Small intestine (tissue), 7 donors: Measurements from ENCODE around the gene NPNT. TPM values are rescaled to one million over a fixed set of nuclear protein-coding genes. Genes with fewer than 3 reads are reported as not detected.

Experiments
- DNase-seq, 2 donors: peaks; one replicate each; pipeline versions ENCODE4 v3.0.0 to v3.0.0-alpha.2; 2013
- FAIRE-seq: peaks from 2 replicates; lab custom pipeline; 2012; peaks lifted over from hg19 to GRCh38; lab: Jason Lieb, UNC
- H3K27ac ChIP-seq, 3 donors: one replicate each; pipeline ENCODE4 v1.5.1; 2013; ENCODE audit warnings: low read length in 2 of 3, mild to moderate bottlenecking in 2 of 3, control low read depth in 1 of 3, inconsistent platforms in 1 of 3, low read depth in 1 of 3, moderate library complexity in 1 of 3
- H3K27me3 ChIP-seq, 3 donors: one replicate each; pipeline ENCODE4 v1.6.1; 2013; ENCODE audit warnings: low read length in 3 of 3, inconsistent platforms in 1 of 3; ENCODE audit not compliant: control insufficient read depth in 3 of 3, insufficient read depth in 3 of 3
- H3K36me3 ChIP-seq, 3 donors: one replicate each; pipeline ENCODE4 v1.6.1; 2013; ENCODE audit warnings: low read length in 3 of 3, inconsistent platforms in 1 of 3, low read depth in 1 of 3, mild to moderate bottlenecking in 1 of 3, moderate library complexity in 1 of 3; ENCODE audit not compliant: control insufficient read depth in 3 of 3, insufficient read depth in 2 of 3
- H3K4me1 ChIP-seq, 3 donors: one replicate each; pipeline ENCODE4 v1.6.1; 2013; ENCODE audit warnings: low read length in 2 of 3, inconsistent platforms in 1 of 3, low read depth in 1 of 3, mild to moderate bottlenecking in 1 of 3, moderate library complexity in 1 of 3; ENCODE audit not compliant: control insufficient read depth in 3 of 3, insufficient read depth in 2 of 3
- H3K4me3 ChIP-seq, 3 donors: one replicate each; pipeline ENCODE4 v1.5.1; 2013; ENCODE audit warnings: low read length in 3 of 3, control low read depth in 1 of 3, inconsistent platforms in 1 of 3, low read depth in 1 of 3, mild to moderate bottlenecking in 1 of 3, moderate library complexity in 1 of 3
- H3K9me3 ChIP-seq, 2 donors: one replicate each; pipeline ENCODE4 v1.6.1; 2013; ENCODE audit warnings: low read depth in 1 of 2, low read length in 1 of 2; ENCODE audit not compliant: control insufficient read depth in 2 of 2, insufficient read depth in 1 of 2
- WGBS, 3 donors: extraction: QIAGEN DNeasy Blood & Tissue Kit; methylation state at CpG; one replicate each; pipeline ENCODE4 v1.1.7; 2013; 5-methylcytosine and 5-hydroxymethylcytosine counted together
- polyA plus RNA-seq, 4 donors: library from polyadenylated mRNA; stranded (reverse) in 3 of 4; unstranded in 1 of 4; fragments of 200-250 nt in 3 of 4; fragments of 120-200 nt in 1 of 4; gene quantifications; one replicate each; pipeline versions ENCODE4 v1.2.1 to v1.2.3, GENCODE V29; 2013
- donor health status: healthy with polysubstance abuse.
- donor health status: control.
- donor health status: control.
- donor health status: Bipolar disorder and iron deficiency.
- donor health status: healthy.

The NPNT gene
- polyA plus RNA-seq, 4 donors: 28.9 to 206 (median 113) TPM

- H3K9me3 ChIP-seq: no peaks in the 10 kb centered on the region
- H3K4me1 ChIP-seq: peaks cover 0 to 17% (median 0%) of the 10 kb centered on the region in 3 donors
- FAIRE-seq (no peak), DNase-seq (no peak)
- H3K27me3 ChIP-seq: peaks cover 0 to 2% (median 0%) of the 10 kb centered on the region in 3 donors
- H3K36me3 ChIP-seq: peaks cover 0 to 13% (median 1%) of the 10 kb centered on the region in 3 donors
- H3K27ac ChIP-seq: no peak overlapping the region
- no peak overlapping the region for H3K4me3 ChIP-seq
- WGBS, 3 donors: 61 to 70% (median 64%) methylated on average over 2 of the region's 2 CpGs
Measured at GRCh38 chr4:105900541-105900940, 5.3 kb downstream of the NPNT start.

GRCh38 chr4:105902550-105903262 lies 7.4 kb downstream of the NPNT start:
- H3K4me3 ChIP-seq: no peak overlapping the region
- H3K9me3 ChIP-seq: no peaks in the 10 kb centered on the region
- no peak for DNase-seq
- peaks cover 0 to 15% (median 1%) of the 10 kb centered on the region in 3 donors for H3K36me3 ChIP-seq
- H3K27me3 ChIP-seq: peaks cover 0 to 2% (median 0%) of the 10 kb centered on the region in 3 donors
- H3K4me1 ChIP-seq: peaks cover 0 to 15% (median 0%) of the 10 kb centered on the region in 3 donors
- WGBS, 3 donors: 84 to 89% (median 87%) methylated on average over 2 of the region's 2 CpGs
- no peak for FAIRE-seq
- H3K27ac ChIP-seq: no peak overlapping the region

GRCh38 chr4:105909787-105910281 lies 14.6 kb downstream of the NPNT start:
- DNase-seq: peak; percentile 79 to 89
- Histone ChIP-seq H3K4me3 (no peak overlapping the region), H3K36me3 (peaks cover 0 to 5% (median 0%) of the 10 kb centered on the region in 3 donors), H3K27me3 (no peaks in the 10 kb centered on the region), H3K27ac (peak overlapping the region; percentile 34 to 89 (median 48)), H3K9me3 (no peaks in the 10 kb centered on the region), H3K4me1 (peaks cover 0 to 3% (median 0%) of the 10 kb centered on the region in 3 donors)
- 14 to 46% (median 28%) methylated on average over 2 of the region's 2 CpGs for WGBS, 3 donors
- FAIRE-seq: peak; percentile 78

- Histone ChIP-seq H3K4me3 (no peak overlapping the region), H3K9me3 (no peaks in the 10 kb centered on the region), H3K4me1 (peaks cover 0 to 8% (median 2%) of the 10 kb centered on the region in 3 donors), H3K27me3 (no peaks in the 10 kb centered on the region), H3K27ac (no peak overlapping the region), H3K36me3 (peaks cover 0 to 7% (median 3%) of the 10 kb centered on the region in 3 donors)
- FAIRE-seq (no peak), DNase-seq (no peak)
Measured at GRCh38 chr4:105911426-105911825, 16.2 kb downstream of the NPNT start.

- Histone ChIP-seq H3K4me1 (peaks cover 0 to 16% (median 2%) of the 10 kb centered on the region in 3 donors), H3K4me3 (no peak overlapping the region), H3K36me3 (peaks cover 0 to 5% (median 3%) of the 10 kb centered on the region in 3 donors), H3K9me3 (no peaks in the 10 kb centered on the region), H3K27ac (no peak overlapping the region), H3K27me3 (no peaks in the 10 kb centered on the region)
- FAIRE-seq (peak; percentile 61), DNase-seq (no peak)
- 70 to 79% (median 72%) methylated on average over 6 of the region's 6 CpGs for WGBS, 3 donors
Measured at GRCh38 chr4:105912633-105913032, 17.4 kb downstream of the NPNT start.

- Histone ChIP-seq H3K36me3 (peaks cover 0 to 5% (median 3%) of the 10 kb centered on the region in 3 donors), H3K27me3 (no peaks in the 10 kb centered on the region), H3K27ac (peak overlapping the region in 1 of 3 donors; percentile 79), H3K9me3 (no peaks in the 10 kb centered on the region), H3K4me1 (peaks cover 0 to 13% (median 2%) of the 10 kb centered on the region in 3 donors), H3K4me3 (no peak overlapping the region)
- no peak for FAIRE-seq
- WGBS, 3 donors: 68 to 86% (median 77%) methylated on average over 3 of the region's 3 CpGs
- DNase-seq: peak in 1 of 2 donors; percentile 57
Measured at GRCh38 chr4:105917171-105917685, 22.0 kb downstream of the NPNT start.

- peaks cover 0 to 1% (median under 1%) of the 10 kb centered on the region in 3 donors for H3K36me3 ChIP-seq
- no peaks in the 10 kb centered on the region for H3K27me3 ChIP-seq
- H3K9me3 ChIP-seq: no peaks in the 10 kb centered on the region
- H3K4me1 ChIP-seq: peaks cover 0 to 17% (median 0%) of the 10 kb centered on the region in 3 donors
- no peak overlapping the region for H3K4me3 ChIP-seq
- no peak overlapping the region for H3K27ac ChIP-seq
- DNase-seq (no peak), FAIRE-seq (no peak)
Measured at GRCh38 chr4:105921301-105921700, 26.0 kb downstream of the NPNT start.

GRCh38 chr4:105923497-105924238 lies 28.4 kb downstream of the NPNT start:
- no peak overlapping the region for H3K4me3 ChIP-seq
- H3K27ac ChIP-seq: peak overlapping the region in 1 of 3 donors; percentile 47
- H3K9me3 ChIP-seq: no peaks in the 10 kb centered on the region
- peaks cover 0 to 8% (median 0%) of the 10 kb centered on the region in 3 donors for H3K4me1 ChIP-seq
- H3K36me3 ChIP-seq: peaks cover 0 to 4% (median 1%) of the 10 kb centered on the region in 3 donors
- peak in 1 of 2 donors; percentile 78 for DNase-seq
- 72 to 85% (median 78%) methylated on average over 7 of the region's 7 CpGs for WGBS, 3 donors
- FAIRE-seq: no peak
- no peaks in the 10 kb centered on the region for H3K27me3 ChIP-seq
